CD4-positive, alpha-beta T cell treated with Interleukin-15 for 4 hours (primary cell): ENCODE data around the gene MN1.
"Not testable (repeated sequence)": the region's sequence is repeated elsewhere in the genome, so short reads cannot be mapped to it uniquely, and the experiment has no call there.

Source experiments
- DNase-seq: peaks from one replicate; pipeline ENCODE4 v3.0.0-alpha.2; 2020; ENCODE audit warnings: low spot score

MN1 gene

GRCh38 chr22:27761665-27762064, 39.9 kb downstream of the MN1 start:
- DNase-seq, result no peak

GRCh38 chr22:27761000-27761399, 40.6 kb downstream of the MN1 start:
- no peak for DNase-seq

DNA sequence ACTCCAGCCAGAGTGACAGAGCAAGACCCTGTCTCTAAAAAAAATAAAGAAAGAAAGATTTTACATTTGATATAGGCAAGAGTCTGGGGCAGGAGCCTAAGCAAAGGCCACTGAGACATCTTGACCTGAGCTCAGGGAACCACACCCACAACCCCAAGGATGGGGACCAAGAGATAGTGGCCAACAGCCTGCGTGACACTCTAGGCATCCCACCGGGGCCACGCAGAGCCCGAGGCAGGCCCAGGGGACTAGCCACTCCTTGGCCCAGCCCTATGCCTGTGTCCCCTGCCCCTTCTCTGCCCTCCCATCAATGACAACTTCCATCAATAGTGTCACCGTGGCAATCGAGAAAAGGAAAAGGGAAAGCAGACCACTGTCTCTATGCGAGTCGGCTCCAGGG, 41.1 kb downstream of the MN1 start:
- no peak for DNase-seq

DNA sequence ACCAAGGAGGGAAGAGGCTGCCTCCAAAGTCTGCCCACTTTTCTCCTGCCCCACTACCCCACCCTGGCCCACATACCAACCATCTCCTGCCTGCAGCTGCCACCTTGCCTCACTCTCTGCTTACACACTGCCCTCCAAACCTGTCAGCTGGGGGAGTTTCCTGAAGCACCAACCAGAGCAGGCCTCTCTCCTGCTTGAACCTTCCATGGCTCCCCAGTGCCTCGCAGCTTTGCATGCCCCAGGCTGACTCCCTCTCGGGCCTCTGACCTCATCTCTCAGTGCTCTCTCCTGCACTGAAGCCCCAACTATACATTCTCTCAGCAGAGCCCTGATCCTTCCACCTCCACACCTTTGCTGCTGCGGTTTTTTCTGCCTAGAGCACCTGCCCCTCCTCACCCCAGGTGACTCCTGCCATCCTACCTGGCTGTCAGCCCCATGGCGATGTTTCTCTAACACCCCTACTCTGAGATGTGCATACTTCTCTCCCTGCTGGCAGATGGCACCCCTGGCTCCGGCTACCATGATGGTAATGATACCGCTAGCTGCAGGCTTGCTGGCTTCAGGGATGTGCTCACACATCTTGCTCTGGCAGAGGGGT, 43.5 kb downstream of the MN1 start:
- DNase-seq, result no peak

DNA sequence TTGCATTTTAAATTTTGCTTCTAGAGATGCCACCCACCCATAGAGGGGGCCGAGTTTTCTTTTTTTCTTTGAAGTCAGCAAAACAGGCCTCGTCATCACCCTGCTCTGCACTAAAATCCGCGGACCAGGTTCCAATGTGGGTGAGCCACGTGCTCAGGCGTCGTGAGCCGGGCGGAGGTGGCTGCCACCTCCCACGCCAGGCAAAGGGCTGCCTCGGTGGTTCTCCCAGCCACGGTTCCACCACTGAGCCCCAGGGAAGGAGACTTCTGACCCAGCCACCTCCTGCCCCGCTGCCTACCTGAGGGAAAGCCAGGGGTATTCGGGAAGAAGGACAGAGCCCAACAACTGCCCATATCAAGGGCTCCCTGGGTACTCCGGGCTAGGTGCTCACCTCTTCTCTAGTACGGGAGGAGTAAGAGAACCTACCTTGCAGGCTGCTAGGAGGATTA, 45.3 kb downstream of the MN1 start:
- no peak for DNase-seq

GRCh38 chr22:27755521-27756211, 45.9 kb downstream of the MN1 start:
- no peak for DNase-seq

GRCh38 chr22:27754888-27755480, 46.6 kb downstream of the MN1 start:
- no peak for DNase-seq

DNA sequence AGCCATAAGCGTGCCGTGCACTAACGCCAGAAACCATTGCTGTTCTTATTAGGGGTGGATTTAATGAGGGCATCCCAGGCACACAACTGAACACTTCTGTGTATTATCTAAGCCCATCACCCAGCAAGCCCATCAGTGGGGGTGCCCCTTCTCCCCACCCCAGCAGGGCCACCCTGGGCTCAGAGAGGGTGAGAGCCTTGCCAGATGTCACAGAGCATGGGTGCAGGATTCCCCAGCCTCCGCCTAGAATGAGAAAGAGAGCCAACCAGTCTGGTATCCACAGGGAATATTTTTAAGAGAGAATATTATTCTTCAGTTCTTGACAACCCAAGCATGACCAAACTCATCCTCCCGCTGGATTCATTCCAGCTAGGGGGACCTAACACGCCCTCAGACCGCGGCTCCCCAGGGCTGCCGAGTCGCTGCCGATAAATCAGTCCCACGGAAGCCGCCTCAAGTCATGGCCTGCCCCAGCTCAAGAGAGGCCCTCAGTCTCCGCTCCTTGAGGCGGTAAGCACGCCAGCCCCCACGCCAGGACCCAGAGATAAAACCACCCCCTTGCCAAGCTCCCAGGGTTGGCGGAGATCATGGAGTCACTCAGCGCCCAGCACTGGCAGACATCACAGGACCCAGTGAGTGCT, 47.2 kb downstream of the MN1 start:
- DNase-seq, result no peak

DNA sequence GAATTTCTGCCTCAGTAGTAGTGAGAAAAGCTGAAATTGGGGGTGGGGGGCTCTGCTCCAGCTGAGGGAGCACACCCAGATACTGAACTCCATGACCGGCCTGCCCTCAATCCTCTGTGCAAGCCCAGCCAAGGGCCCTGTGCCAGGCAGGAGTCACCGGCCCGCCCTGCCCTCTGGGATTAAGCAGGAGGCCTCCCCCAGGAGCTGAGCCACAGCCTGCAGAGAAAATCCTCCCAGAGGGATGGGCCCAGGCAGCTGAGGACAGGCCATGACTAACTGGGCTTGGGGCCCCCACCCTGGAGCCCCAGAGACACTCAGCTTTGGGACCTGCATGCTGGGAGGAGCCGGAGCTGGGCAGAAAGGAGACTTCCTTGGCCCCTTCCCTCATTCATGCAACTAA, 48.8 kb downstream of the MN1 start:
- DNase-seq, result no peak

GRCh38 chr22:27752141-27752540, 49.4 kb downstream of the MN1 start:
- no peak for DNase-seq

- no peak for DNase-seq
Observed at GRCh38 chr22:27751277-27752070, 50.1 kb downstream of the MN1 start.

DNA sequence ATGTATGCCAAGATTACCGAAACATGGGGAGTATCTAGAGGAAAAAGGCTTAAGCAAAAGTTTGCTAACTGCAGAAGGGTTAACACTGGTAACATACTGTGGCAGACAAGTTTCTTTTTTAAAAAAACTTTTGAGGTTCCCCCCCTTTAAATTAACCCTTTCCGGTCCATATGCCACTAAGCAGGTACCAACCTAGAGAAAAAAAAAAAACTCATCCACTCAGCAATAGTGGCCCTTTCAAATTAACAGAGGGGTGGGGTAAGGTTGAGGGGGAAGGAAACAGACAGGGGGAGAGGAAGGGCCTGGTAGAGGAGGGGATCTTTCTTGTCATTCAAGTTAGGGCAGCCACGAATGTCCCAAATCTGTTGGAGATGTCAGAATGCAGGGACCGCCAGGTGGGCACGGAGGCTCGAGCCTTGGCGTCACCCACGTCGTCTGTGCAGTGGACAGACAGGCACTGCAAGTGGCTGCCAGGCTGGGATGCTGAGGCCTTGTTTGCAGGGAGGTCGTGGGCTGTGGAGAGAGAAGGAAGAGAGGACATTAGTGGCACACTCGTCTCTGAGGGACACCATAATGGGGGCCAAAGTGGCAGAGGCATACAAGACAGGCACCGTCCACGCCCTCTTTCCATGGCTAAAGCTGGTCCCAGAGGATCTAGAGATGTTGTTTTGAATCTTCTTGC, 50.8 kb downstream of the MN1 start:
- no peak for DNase-seq

GRCh38 chr22:27749597-27750225, 51.8 kb downstream of the MN1 start:
- no peak for DNase-seq

DNA sequence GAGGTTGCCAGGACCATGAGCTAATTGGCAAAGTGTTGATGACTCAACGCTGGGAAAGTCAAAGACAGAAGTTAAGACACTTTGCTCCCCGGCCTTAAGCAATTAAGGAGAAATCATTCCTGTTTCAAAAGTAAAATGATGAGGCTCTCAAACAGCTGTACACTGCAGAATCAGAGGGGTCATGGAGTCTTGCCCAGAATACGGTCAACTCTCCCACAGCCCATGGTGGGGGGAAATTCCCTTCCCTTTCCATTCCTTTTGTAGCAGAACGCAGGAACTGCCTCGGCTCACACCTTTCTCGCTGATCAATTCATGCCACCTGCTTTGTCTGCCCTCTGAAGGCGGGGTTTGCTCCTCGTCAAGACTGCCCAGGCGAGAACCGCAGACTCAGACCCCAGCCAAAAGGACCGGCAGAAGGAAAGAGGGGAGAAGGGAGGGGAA, 52.8 kb downstream of the MN1 start:
- DNase-seq, result no peak

DNA sequence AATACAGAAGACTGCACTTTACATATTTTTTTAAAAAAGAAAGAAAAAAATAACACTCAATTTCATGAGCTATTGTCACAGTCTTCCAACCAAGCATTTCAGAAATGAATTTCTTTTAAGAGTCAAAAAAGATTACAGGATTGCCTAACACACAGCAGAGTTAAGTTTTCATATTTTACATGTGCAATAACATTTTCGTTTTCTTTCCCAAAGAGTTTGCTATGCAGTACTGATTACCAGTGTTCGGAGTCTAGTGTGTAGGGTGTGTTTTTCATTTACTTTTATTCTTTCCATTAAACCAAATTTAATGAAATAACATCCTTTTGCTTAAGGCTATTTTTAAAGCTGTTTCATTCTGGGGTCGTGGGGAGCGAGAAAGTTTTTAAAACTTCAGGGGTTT, 53.2 kb downstream of the MN1 start:
- no peak for DNase-seq

GRCh38 chr22:27747396-27748221, 53.9 kb downstream of the MN1 start:
- DNase-seq, result no peak

DNA sequence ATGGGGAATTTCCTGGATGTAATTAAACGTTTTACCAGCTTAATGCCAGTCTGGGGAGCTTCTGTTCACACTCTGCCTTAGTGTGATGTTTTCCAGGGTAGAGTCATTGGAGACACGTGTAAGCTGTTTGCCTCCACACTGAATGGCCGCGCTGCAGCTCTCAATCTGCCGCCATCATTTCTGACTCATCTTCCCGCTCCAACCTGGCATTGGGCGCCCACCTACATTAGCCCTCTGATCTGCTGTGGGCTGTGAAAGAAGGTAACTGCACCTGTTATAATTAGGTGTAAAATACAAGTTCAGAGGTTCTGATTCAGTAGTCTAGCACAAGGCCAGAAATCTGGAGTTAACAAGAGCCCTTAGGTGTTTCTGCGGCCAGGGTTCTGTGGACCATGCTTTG, 54.6 kb downstream of the MN1 start:
- no peak for DNase-seq

- DNase-seq, result no peak
Observed at GRCh38 chr22:27745809-27746208, 55.7 kb downstream of the MN1 start.

GRCh38 chr22:27745154-27745553, 56.4 kb downstream of the MN1 start:
- no peak for DNase-seq

DNA sequence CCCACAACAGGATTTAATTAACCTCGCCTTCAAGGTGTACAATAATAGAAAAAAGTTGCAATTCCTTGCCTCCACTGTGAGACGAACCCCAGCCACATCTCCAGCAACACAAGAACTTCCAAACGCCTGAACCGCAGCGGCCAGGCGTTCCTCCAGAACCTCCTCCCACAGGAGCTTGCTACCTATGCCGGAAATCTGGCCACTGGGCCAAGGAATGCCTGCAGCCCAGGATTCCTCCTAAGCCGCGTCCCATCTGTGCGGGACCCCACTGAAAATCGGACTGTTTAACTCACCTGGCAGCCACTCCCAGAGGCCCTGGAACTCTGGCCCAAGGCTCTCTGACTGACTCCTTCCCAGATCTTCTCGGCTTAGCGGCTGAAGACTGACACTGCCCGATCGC, 57.5 kb downstream of the MN1 start:
- not testable (repeated sequence) for DNase-seq
